Bronchial epithelial cell (primary cell): Measurements from ENCODE around the gene HSFX2. TPM values are rescaled to one million over a fixed set of nuclear protein-coding genes. Genes with fewer than 3 reads are reported as not detected.
A peak's percentile ranks its signal among the peaks of the same experiment; 100 is the strongest.
"Not testable (repeated sequence)": the region's sequence is repeated elsewhere in the genome, so short reads cannot be mapped to it uniquely, and the experiment has no call there.

Experiments used
- DNase-seq: peaks from one replicate; pipeline ENCODE4 v3.0.0-alpha.2; 2010; ENCODE audit warnings: low read depth
- FAIRE-seq: peaks from 2 replicates; lab custom pipeline; 2011; peaks lifted over from hg19 to GRCh38; lab: Jason Lieb, UNC
- H3K27me3 ChIP-seq: 2 replicates; pipeline ENCODE4 v1.5.1; 2011; ENCODE audit warnings: low read length; ENCODE audit not compliant: control insufficient read depth, insufficient read depth
- H3K36me3 ChIP-seq: 2 replicates; pipeline ENCODE4 v1.5.1; 2011; ENCODE audit warnings: low read length; ENCODE audit not compliant: control insufficient read depth, insufficient read depth
- H3K4me3 ChIP-seq: 2 replicates; pipeline ENCODE4 v1.5.1; 2011; ENCODE audit warnings: mild to moderate bottlenecking, low read depth, low read length, control low read depth
- CTCF ChIP-seq: IDR thresholded peaks from 2 replicates; pipeline ENCODE4 v1.5.1; 2011; ENCODE audit warnings: mild to moderate bottlenecking, moderate library complexity, low read length, control low read depth, inconsistent platforms; ENCODE audit not compliant: insufficient read depth, severe bottlenecking
- total RNA-seq: library from RNA; depleted of rRNA; stranded (reverse); fragments of >200 nt; gene quantifications from 2 replicates; pipeline ENCODE4 v1.2.1, GENCODE V29; 2014

HSFX2 gene
- total RNA-seq, 1 donor from 2014 or later, result not detected

DNA sequence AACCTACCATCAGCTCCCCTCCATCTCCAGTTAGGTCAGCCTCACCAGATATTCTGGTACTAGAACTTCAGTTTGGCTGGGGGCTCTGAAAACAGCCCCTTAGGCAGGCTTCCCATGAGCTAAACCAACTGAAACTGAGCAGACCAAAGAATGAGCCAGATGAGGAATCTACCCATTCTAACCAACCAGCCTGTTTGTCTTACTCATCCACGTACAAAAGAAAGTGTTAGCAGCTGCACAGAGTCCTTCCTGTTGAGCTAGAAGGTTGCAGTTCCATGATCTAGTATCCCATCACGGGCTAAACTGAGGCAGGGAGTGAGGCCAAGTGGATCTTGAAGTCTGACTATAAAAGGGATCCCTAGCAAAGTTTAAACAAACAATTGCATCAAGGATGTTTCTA lies 25.3 kb downstream of the HSFX2 start:
- no peak for TF ChIP-seq CTCF
- Histone ChIP-seq H3K27me3 (no peaks in the 10 kb centered on the region), H3K4me3 (no peak overlapping the region), H3K36me3 (no peaks in the 10 kb centered on the region)
- FAIRE-seq, result peak; percentile 68
- no peak for DNase-seq

DNA sequence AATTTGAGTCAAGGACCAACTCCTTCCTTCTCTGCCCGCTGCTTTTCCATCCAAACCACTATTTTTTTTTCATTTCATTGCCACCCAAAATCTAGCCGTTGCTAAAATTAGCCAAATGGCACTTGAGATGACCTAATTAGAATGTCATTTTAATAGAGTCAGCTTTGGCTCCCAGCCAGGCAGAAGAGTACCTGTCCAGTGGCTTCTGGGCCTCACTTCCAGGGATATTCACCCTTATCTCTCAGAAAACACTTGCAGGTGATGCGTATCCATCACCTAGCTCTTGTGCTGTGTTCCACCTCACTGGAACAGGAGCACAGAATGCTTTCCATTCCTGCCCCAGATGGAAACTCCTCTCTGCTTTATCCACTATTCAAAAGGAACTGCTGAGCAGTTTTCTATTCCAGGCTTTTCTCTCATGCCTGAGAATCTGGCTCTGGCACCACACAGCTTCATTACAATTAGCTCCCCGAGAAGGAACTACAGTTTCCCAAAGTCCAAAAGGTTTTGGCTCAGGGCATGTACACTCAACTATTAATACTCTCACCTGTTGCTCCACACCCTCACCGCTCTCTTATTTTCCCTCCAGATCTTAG lies 26.3 kb downstream of the HSFX2 start:
- Histone ChIP-seq H3K4me3 (no peak overlapping the region), H3K36me3 (no peaks in the 10 kb centered on the region), H3K27me3 (no peaks in the 10 kb centered on the region)
- no peak for TF ChIP-seq CTCF
- FAIRE-seq, result no peak
- DNase-seq, result no peak

DNA sequence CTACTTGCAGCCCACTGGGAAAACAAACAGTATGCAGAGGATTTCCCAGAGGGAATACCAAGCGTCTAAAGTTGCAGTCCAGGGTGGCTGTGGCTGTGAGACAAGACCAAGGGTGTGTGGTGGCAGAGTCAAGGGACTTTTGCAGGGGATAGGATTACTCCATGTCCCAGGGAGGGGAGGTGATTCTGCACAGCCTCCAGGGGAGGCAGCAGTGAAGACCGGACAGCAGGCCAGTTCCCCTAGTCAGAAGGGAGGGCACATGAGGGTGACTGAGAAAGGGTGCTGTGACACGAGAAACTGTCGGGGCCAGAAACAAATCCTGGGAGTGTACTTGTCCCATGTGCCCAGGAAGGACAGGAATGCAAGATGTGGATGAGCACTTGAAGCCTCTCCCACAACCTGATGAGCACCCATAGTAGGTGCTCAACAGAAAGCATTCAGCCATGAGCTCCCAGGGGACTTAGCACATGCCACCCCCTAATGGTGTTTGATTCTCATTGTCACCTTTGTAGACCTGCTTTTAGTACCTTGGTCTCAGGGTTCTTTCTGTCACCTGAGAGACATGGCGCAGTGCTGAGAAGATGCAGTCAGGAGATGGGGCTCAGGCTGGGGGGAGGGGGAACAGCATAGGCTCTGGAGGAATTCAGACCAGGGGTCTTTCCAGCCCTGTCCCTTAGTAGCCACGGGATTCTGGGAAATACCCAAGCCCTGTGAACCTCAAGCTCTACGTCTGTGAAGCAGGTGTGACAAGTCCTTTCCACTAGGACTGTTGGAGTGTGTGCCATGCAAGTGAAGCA lies 27.3 kb downstream of the HSFX2 start:
- FAIRE-seq (no peak), DNase-seq (no peak)
- Histone ChIP-seq H3K4me3 (no peak overlapping the region), H3K36me3 (no peaks in the 10 kb centered on the region), H3K27me3 (no peaks in the 10 kb centered on the region)
- no peak for TF ChIP-seq CTCF

GRCh38 chrX:149563359-149563758 lies 31.8 kb downstream of the HSFX2 start:
- Histone ChIP-seq H3K4me3 (no peak overlapping the region), H3K36me3 (no peaks in the 10 kb centered on the region), H3K27me3 (no peaks in the 10 kb centered on the region)
- no peak for DNase-seq
- FAIRE-seq, result no peak
- TF ChIP-seq CTCF, result no peak

DNA sequence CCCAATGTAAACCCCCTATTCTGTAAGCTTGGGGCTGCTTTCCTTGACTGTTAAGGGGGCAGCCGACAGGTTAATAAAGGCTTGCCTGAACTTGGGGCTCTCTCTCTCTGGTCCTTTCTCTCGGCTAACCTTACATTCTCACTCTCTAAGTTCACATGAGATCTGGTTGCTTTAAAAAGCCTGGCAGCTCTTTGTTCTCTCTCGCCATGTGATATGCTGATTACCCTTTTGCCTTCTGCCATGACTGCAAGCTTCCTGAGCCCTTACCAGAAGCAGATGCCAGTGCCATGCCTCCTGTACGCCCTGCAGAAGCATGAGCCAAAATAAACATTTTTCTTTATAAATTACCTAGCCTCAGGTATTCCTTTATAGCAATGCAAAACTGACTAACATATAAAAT lies 39.9 kb downstream of the HSFX2 start:
- not testable (repeated sequence) for H3K27me3 ChIP-seq, FAIRE-seq, H3K4me3 ChIP-seq, H3K36me3 ChIP-seq, DNase-seq

- H3K36me3 ChIP-seq, H3K4me3 ChIP-seq, H3K27me3 ChIP-seq, DNase-seq: not testable (repeated sequence)
- FAIRE-seq, result peak; percentile 91
Observed at GRCh38 chrX:149551939-149552248, 43.2 kb downstream of the HSFX2 start.

- H3K27me3 ChIP-seq, H3K4me3 ChIP-seq, H3K36me3 ChIP-seq, DNase-seq: not testable (repeated sequence)
- peak; percentile 36 for FAIRE-seq
Observed at GRCh38 chrX:149551245-149551938, 43.7 kb downstream of the HSFX2 start.

DNA sequence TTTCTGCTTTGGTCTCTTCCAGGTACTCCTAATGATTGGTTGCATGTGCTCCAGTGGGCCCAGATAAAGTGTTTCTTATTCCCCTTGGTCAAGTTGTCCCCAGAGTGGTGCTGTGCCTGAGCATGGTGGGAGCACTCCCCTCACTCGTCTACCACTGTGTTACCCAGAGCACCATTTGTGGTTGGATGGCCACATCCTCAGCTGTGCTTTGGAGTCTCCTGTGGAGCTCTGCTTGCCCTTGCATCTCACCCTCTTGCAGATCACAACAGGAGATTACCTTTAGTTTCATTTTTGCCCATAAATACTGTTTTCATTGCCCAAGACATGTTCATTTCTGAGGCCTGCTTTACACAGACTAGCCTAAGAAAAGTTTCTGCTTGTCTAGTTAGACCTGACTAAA lies 44.7 kb downstream of the HSFX2 start:
- not testable (repeated sequence) for H3K27me3 ChIP-seq, H3K36me3 ChIP-seq, DNase-seq, H3K4me3 ChIP-seq
- peak; percentile 66 for FAIRE-seq

DNA sequence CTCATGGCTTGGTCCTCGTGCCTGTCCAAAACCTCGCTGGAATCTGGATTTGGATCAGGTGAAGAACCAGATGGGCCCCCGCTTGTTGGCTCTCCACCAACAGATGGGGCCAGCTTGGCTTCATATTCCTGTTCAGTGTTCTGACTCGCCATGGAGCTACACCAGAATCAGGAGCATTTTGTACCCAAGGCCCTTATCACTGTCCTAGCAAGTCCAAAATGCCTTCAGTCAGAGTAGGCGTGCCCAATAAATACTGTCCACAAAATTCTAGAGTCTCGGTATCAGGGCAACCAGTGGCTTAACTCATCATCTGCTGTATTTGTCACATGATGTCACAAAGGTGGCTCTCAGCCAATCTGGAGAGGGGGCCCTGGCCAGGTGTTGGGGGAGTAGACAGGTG lies 45.4 kb downstream of the HSFX2 start, which contains the start of gene HSFX3:
HSFX3 (minus strand) TSS at position 224 of the 400 bp plus-strand sequence; CDS start at position 152, 72 bp downstream.
- not testable (repeated sequence) for DNase-seq, H3K36me3 ChIP-seq, H3K4me3 ChIP-seq, H3K27me3 ChIP-seq
- peak; percentile 70 for FAIRE-seq

DNA sequence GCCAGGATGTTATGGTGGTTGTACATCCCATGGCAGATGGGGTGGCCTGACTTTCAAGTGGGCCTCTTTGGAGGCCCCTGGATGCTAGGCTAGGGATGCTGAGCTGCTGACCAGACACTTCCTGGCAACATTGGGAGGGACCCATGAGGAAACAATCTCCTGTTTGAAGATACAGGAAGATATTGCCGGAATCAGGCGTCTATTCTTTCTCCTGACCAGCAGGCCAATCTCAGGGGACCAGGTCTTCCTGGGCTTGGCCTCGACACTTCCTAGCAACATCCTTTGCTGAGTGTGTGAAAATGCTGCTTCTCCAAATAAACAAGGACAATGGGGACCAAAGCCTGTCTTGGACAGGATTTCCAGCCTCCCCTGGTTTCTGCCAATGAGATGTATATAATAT lies 47.3 kb downstream of the HSFX2 start:
- not testable (repeated sequence) for FAIRE-seq, DNase-seq, H3K36me3 ChIP-seq, H3K4me3 ChIP-seq, H3K27me3 ChIP-seq
